ENCODE measurements around the gene FAM89B. TPM values are rescaled to one million over a fixed set of nuclear protein-coding genes. Genes with fewer than 3 reads are reported as not detected.

The FAM89B gene
- total RNA-seq, 2 donors from 2014 or later: 25.7 to 51.0 TPM

DNA sequence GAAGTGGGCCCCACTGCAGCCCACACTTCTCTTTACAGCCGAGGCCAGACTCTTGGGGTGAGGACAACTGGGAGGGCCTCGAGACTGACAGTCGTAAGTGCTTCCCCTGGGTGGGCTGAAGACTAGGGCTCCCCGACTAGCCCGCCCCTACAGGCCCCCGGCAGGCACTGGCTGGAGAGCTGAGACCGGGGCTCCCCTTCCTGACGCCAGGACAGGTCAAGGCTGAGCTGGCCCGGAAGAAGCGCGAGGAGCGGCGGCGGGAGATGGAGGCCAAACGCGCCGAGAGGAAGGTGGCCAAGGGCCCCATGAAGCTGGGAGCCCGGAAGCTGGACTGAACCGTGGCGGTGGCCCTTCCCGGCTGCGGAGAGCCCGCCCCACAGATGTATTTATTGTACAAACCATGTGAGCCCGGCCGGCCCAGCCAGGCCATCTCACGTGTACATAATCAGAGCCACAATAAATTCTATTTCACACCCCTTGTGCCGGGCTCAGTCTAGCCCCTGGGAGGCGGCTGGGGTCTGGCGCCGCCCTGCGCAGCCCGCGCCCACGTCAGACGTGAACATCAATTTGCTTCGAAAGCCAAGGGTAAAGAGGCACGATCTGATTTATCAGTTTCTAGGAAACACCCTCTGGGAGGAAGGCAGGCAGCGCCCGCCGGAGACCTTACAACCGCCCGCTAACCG lies 34.0 kb upstream of the FAM89B start:
- no peak for DNase-seq (ENCODE audit: low spot score)

DNA sequence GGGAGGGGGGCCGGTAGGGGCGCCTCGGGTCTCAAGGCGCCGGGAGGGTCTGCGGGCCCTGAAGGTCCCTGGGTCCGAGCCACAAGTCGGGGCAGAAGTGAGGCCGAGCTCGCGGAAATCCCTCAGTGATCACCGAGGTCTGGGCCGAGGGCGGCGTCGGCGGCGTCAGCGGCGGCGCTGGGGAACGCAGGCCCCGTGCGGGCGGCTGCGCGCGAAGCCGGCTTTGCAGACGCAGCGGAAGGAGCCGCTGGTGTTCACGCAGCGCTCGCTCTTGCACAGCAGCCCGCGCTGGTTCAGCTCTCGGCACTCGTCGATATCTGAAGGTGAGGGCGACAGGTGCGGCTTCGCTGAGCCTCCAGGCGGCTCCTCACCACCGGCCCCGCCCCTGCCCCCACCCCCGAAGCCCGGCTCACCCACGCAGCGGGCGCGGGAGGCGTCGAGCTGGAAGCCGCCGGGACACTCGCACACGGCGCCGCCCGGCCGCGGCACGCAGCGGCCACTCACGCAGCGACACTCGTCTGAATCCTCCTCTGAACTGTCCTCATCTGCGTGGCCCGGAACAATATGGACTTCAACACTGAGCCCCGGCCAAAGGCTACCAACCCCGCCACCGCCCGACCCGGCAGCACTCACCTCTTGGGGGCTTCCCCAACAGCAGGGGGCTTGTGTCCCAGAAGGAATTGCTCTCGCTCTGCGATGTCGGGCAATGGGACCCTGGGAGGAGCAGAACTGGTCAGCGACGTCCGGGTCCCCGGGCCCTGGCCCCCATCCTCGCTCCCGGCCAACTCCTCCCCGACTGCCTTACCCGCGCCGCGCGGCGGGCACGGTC lies 33.2 kb upstream of the FAM89B start:
- no peaks in the 10 kb centered on the region for H3K9me3 ChIP-seq
- TF ChIP-seq, protein P1, sequence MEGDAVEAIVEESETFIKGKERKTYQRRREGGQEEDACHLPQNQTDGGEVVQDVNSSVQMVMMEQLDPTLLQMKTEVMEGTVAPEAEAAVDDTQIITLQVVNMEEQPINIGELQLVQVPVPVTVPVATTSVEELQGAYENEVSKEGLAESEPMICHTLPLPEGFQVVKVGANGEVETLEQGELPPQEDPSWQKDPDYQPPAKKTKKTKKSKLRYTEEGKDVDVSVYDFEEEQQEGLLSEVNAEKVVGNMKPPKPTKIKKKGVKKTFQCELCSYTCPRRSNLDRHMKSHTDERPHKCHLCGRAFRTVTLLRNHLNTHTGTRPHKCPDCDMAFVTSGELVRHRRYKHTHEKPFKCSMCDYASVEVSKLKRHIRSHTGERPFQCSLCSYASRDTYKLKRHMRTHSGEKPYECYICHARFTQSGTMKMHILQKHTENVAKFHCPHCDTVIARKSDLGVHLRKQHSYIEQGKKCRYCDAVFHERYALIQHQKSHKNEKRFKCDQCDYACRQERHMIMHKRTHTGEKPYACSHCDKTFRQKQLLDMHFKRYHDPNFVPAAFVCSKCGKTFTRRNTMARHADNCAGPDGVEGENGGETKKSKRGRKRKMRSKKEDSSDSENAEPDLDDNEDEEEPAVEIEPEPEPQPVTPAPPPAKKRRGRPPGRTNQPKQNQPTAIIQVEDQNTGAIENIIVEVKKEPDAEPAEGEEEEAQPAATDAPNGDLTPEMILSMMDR (IDR thresholded peaks at IDR 0.05): no peak
- peak overlapping the region in 1 of 2 donors; percentile 51 for H3K4me3 ChIP-seq
- peaks cover 0 to 23% of the 10 kb centered on the region in 2 donors for H3K4me1 ChIP-seq
- H3K27me3 ChIP-seq: no peaks in the 10 kb centered on the region
- DNase-seq (ENCODE audit: low spot score): no peak
- H3K36me3 ChIP-seq: peaks cover 35% of the 10 kb centered on the region
- peak overlapping the region; percentile 87 to 90 for H3K27ac ChIP-seq

More for the DNA sequence above, 34.0 kb upstream of the FAM89B start:
- Histone ChIP-seq H3K36me3 (peaks cover 36% of the 10 kb centered on the region), H3K4me1 (peaks cover 0 to 23% of the 10 kb centered on the region in 2 donors), H3K27ac (no peak overlapping the region), H3K4me3 (no peak overlapping the region), H3K27me3 (no peaks in the 10 kb centered on the region), H3K9me3 (no peaks in the 10 kb centered on the region)
- TF ChIP-seq, protein P1 (IDR thresholded peaks at IDR 0.05): no peak

DNA sequence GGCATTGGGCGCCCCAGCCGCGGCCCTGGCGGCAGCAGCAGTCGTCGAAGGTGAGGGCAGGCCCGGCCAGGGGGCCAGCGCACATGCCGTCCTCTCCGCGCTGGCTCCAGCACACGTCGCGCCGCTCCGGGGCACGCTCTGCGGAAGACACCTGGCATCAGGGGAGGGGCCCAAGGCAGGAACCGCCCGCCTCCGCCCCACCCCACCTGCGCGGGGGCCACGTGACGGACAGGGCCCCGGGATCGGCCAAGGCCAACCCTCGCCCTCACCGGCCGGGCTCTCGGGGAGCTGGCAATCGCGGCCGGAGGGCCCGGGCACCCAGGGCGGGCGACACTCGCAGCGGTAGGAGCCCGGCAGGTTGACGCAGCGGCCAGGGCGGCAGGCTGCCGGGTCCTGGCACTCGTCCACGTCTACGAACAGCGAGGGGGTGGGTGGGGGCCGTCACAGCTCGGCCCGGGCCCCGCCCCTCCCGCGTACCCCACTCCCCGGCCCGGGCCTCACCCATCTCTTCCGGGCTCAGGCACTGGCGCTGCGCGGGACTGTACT lies 32.5 kb upstream of the FAM89B start:
- no peaks in the 10 kb centered on the region for H3K9me3 ChIP-seq
- peak overlapping the region; percentile 35 to 51 for H3K4me3 ChIP-seq
- peaks cover 0 to 23% of the 10 kb centered on the region in 2 donors for H3K4me1 ChIP-seq
- peak overlapping the region; percentile 87 to 90 for H3K27ac ChIP-seq
- peaks cover 35% of the 10 kb centered on the region for H3K36me3 ChIP-seq
- TF ChIP-seq, protein P1 (IDR thresholded peaks at IDR 0.05): peak in 1 of 2 donors; percentile 77
- no peak for DNase-seq (ENCODE audit: low spot score)
- no peaks in the 10 kb centered on the region for H3K27me3 ChIP-seq

DNA sequence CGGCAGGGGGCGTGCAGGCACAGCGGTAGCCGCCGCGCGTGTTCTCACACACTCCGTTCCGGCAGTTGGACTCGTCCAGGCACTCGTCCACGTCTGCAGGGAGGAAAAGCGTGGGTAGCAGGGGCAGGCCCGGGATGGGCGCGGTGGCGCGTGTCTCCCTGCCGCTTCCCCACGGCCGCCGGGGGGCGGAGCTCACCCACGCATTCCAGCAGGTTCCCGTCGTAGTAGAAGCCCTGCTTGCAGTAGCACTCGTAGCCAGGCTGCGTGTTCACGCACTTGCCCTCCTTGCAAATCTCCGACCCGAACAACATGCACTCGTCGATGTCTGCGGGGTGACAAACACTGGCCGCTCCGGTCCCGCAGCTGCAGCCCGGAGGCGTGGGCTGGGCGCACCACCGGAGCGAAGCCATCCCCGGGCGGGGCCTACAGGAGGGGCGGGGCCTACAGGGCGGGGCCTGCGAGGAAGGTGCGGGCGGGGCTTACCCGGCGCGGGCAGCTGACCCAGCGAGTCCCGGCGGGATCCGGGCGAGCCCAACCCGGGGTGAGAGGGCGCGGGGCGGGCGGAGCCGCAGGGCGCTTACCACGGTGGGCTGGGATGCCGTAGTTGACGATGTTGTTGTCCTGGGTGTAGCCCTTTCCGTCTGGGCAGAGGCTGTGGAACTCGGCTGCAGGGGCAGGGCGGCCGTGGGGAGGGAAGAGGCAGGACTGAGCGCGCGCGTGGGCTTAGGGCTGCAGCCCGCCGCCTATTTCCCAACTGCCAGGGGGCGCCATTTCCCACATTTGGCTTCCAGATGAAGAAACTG lies 31.8 kb upstream of the FAM89B start:
- H3K27ac ChIP-seq: peak overlapping the region; percentile 87 to 90
- no peaks in the 10 kb centered on the region for H3K9me3 ChIP-seq
- peaks cover 29% of the 10 kb centered on the region for H3K36me3 ChIP-seq
- no peaks in the 10 kb centered on the region for H3K27me3 ChIP-seq
- H3K4me1 ChIP-seq: peaks cover 0 to 23% of the 10 kb centered on the region in 2 donors
- DNase-seq (ENCODE audit: low spot score): peak; percentile 93
- TF ChIP-seq, protein P1 (IDR thresholded peaks at IDR 0.05): peak; percentile 88 to 90
- peak overlapping the region; percentile 35 to 51 for H3K4me3 ChIP-seq
